Aorta (tissue), 5 donors: ENCODE data around the gene ENTPD7. TPM values are rescaled to one million over a fixed set of nuclear protein-coding genes. Genes with fewer than 3 reads are reported as not detected.

ENCODE experiments used
- ATAC-seq: fragments of 200-7000 bp; cut with Tn5 transposase; one replicate; pipeline ENCODE4 v1.9.1; 2022; ENCODE audit warnings: moderate library complexity; ENCODE audit not compliant: low FRiP score
- DNase-seq, 2 donors: peaks; one replicate each; pipeline ENCODE4 v3.0.0-alpha.2; 2020
- H3K27ac ChIP-seq, 2 donors: one replicate each; pipeline ENCODE4 v1.5.1; 2013; ENCODE audit warnings: low read length in 2 of 2, mild to moderate bottlenecking in 2 of 2, moderate library complexity in 2 of 2, control low read depth in 1 of 2, inconsistent platforms in 1 of 2, low read depth in 1 of 2
- H3K27me3 ChIP-seq, 2 donors: one replicate each; pipeline ENCODE4 v1.6.1; 2013; ENCODE audit warnings: control low read depth in 1 of 2, low read length in 1 of 2, mild to moderate bottlenecking in 1 of 2, moderate library complexity in 1 of 2; ENCODE audit not compliant: insufficient read depth in 2 of 2, control insufficient read depth in 1 of 2
- H3K36me3 ChIP-seq, 2 donors: one replicate each; pipeline ENCODE4 v1.6.1; 2013; ENCODE audit warnings: control low read depth in 1 of 2, low read length in 1 of 2, mild to moderate bottlenecking in 1 of 2; ENCODE audit not compliant: insufficient read depth in 2 of 2, control insufficient read depth in 1 of 2
- H3K4me1 ChIP-seq, 2 donors: one replicate each; pipeline ENCODE4 v1.6.1; 2013; ENCODE audit warnings: low read length in 2 of 2, control low read depth in 1 of 2, mild to moderate bottlenecking in 1 of 2, moderate library complexity in 1 of 2; ENCODE audit not compliant: insufficient read depth in 2 of 2, control insufficient read depth in 1 of 2
- H3K4me3 ChIP-seq, 2 donors: one replicate each; pipeline ENCODE4 v1.5.1; 2013; ENCODE audit warnings: low read length in 2 of 2, control low read depth in 1 of 2, mild to moderate bottlenecking in 1 of 2
- H3K9me3 ChIP-seq: one replicate; pipeline ENCODE4 v1.6.1; 2013; ENCODE audit warnings: mild to moderate bottlenecking, low read length; ENCODE audit not compliant: control insufficient read depth
- WGBS, 2 donors: extraction: QIAGEN DNeasy Blood & Tissue Kit; methylation state at CpG; one replicate each; pipeline ENCODE4 v1.1.7; 2013; 5-methylcytosine and 5-hydroxymethylcytosine counted together
- intact Hi-C, 2 donors: fragments of 100-400 bp; cut with DNase I; formaldehyde crosslinking; loops; one replicate each; pipeline versions ENCODE4 v1.14.2 to v1.15.0; 2022
- polyA plus RNA-seq, 2 donors: library from polyadenylated mRNA; stranded (reverse); fragments of 200-250 nt; gene quantifications; one replicate each; pipeline ENCODE4 v1.2.3, GENCODE V29; 2013
- total RNA-seq, 2 donors: library from RNA; stranded (reverse); fragmentation: NEBNext Ultra II Directional; extraction: Animal tissue kit (Norgen Biotek cat#: 25700); gene quantifications; one replicate each; pipeline ENCODE4 v1.2.1, GENCODE V29; 2021
- donor health status: healthy with polysubstance abuse.
- donor health status: Bipolar disorder and iron deficiency.
- donor health status: DM: no; HTN: no; CAD: no.
- donor health status: DM: no; HTN: no; CAD: no.
- donor health status: DM: yes; HTN: yes; CAD: no.

Gene ENTPD7
- total and polyA plus RNA-seq, 4 donors, result 0.95 to 8.6 (median 5.1) TPM

- no peak for ATAC-seq
- 79 to 81% methylated on average over 2 of the region's 2 CpGs for WGBS, 2 donors
- H3K27me3 ChIP-seq, result no peaks in the 10 kb centered on the region
Observed at GRCh38 chr10:99685597-99685967, 26.3 kb downstream of the ENTPD7 start.

GRCh38 chr10:99689461-99689860 lies 30.2 kb downstream of the ENTPD7 start:
- H3K36me3 ChIP-seq, result no peaks in the 10 kb centered on the region
- WGBS, 2 donors, result 95 to 99% methylated on average over 1 of the region's 1 CpG

More at GRCh38 chr10:99685597-99685967, 26.3 kb downstream of the ENTPD7 start:
- Histone ChIP-seq H3K36me3 (no peaks in the 10 kb centered on the region), H3K4me3 (no peak overlapping the region), H3K27ac (no peak overlapping the region), H3K4me1 (no peaks in the 10 kb centered on the region), H3K9me3 (no peaks in the 10 kb centered on the region)
- intact Hi-C loops, result no loop called here
- DNase-seq, result no peak

DNA sequence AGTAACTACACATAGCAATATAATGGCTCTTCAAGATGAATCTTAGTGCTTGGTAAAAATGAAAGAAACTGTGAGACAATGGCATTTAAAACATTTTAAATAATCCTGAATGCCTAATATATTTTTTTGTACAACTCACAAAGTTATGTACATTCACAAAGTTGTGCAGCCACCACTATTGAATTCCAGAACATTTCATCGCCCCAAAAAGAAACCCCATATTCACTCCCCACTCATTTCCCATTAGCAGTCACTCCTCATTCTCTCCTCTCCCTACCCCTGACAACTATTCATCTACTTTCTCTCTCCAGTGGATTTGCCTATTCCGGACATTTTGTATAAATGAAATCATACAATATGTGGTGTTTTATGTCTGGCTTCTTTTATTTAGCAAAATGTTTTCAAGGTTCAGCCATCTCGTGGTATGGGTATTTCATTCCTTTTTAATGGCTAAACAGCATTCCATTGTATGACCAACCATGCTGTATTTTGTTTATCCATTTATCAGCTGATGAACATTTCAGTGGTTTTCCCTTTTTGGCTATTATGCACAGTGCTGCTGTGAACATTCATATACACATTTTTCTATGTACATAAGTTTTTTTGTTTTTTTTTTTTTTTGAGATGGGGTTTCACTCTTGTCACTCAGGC lies 34.7 kb downstream of the ENTPD7 start:
- no peak for ATAC-seq
- H3K36me3 ChIP-seq, result peaks cover 0 to 11% of the 10 kb centered on the region in 2 donors
- no peaks in the 10 kb centered on the region for H3K9me3 ChIP-seq
- WGBS, 2 donors, result 86 to 91% methylated on average over 3 of the region's 3 CpGs
- DNase-seq, result no peak
- intact Hi-C loops, result no loop called here
- no peaks in the 10 kb centered on the region for H3K4me1 ChIP-seq
- H3K4me3 ChIP-seq, result no peak overlapping the region
- H3K27me3 ChIP-seq, result no peaks in the 10 kb centered on the region
- no peak overlapping the region for H3K27ac ChIP-seq

More at GRCh38 chr10:99689461-99689860, 30.2 kb downstream of the ENTPD7 start:
- Histone ChIP-seq H3K27me3 (no peaks in the 10 kb centered on the region), H3K27ac (no peak overlapping the region), H3K4me1 (no peaks in the 10 kb centered on the region), H3K9me3 (no peaks in the 10 kb centered on the region), H3K4me3 (no peak overlapping the region)
- DNase-seq, result no peak
- intact Hi-C loops, result no loop called here
- ATAC-seq, result no peak

DNA sequence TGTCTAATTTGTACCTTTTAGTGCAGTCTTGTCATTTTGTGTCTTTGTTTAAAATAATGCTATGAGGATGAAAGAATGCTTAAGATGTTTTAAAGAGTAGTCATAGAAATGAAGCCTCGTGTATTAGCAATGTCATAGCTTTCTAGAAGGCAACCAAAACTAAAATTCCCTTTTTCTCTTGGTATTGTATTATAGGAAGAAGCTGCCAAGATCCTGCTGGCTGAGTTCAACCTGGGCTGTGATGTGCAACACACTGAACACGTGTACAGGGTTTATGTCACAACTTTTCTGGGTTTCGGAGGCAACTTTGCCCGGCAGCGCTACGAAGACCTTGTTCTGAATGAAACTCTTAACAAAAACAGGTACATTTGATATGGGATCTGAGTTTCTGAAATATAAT lies 36.5 kb downstream of the ENTPD7 start:
- H3K9me3 ChIP-seq, result no peaks in the 10 kb centered on the region
- peaks cover 0 to 13% of the 10 kb centered on the region in 2 donors for H3K36me3 ChIP-seq
- intact Hi-C loops, result no loop called here
- H3K4me3 ChIP-seq, result no peak overlapping the region
- DNase-seq (no peak), ATAC-seq (no peak)
- H3K4me1 ChIP-seq, result no peaks in the 10 kb centered on the region
- no peak overlapping the region for H3K27ac ChIP-seq
- 82 to 86% methylated on average over 6 of the region's 6 CpGs for WGBS, 2 donors
- H3K27me3 ChIP-seq, result no peaks in the 10 kb centered on the region

- WGBS, 2 donors, result 85 to 88% methylated on average over 8 of the region's 8 CpGs
Observed at GRCh38 chr10:99698504-99699080, 39.3 kb downstream of the ENTPD7 start.

GRCh38 chr10:99700649-99701048 lies 41.3 kb downstream of the ENTPD7 start:
- no peak overlapping the region for H3K4me3 ChIP-seq
- H3K27me3 ChIP-seq, result no peaks in the 10 kb centered on the region
- H3K4me1 ChIP-seq, result no peaks in the 10 kb centered on the region
- H3K36me3 ChIP-seq, result peaks cover 0 to 18% of the 10 kb centered on the region in 2 donors
- DNase-seq (no peak), ATAC-seq (no peak)
- H3K27ac ChIP-seq, result no peak overlapping the region
- no peaks in the 10 kb centered on the region for H3K9me3 ChIP-seq
- intact Hi-C loops, result no loop called here
- WGBS, 2 donors, result 88 to 93% methylated on average over 4 of the region's 4 CpGs

More at GRCh38 chr10:99698504-99699080, 39.3 kb downstream of the ENTPD7 start:
- Histone ChIP-seq H3K36me3 (peaks cover 0 to 14% of the 10 kb centered on the region in 2 donors), H3K27ac (no peak overlapping the region), H3K4me1 (no peaks in the 10 kb centered on the region), H3K4me3 (no peak overlapping the region), H3K27me3 (no peaks in the 10 kb centered on the region), H3K9me3 (no peaks in the 10 kb centered on the region)
- no peak for DNase-seq
- no peak for ATAC-seq
- intact Hi-C loops, result no loop called here

DNA sequence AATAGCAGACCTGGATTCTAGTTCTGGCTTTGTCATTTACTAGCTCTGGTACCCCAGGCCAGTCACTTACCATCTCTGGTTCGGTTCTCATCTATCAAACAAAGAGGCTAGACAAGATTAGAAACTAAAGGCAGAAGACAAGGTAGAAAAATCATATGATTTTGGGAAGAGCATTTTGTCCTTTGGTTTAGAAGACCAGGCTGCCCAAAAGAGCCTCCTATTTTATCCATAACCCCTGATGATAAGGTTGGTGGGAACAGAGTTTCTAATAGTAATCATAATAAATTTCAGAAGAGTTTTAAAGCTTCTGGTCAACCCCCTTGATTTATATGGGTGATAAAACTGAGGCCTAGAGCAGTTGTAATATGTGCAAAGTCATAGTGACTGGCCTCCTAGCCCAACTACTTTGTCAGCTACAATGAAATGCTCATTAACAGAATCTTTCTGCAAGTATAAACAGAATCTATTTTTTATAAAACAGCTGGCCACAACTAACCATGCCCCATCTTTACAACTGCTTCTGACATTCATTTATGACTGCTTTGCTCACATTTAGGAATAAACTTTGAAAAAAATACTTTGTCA lies 49.2 kb downstream of the ENTPD7 start:
- intact Hi-C loops, result no loop called here
- no peak overlapping the region for H3K27ac ChIP-seq

DNA sequence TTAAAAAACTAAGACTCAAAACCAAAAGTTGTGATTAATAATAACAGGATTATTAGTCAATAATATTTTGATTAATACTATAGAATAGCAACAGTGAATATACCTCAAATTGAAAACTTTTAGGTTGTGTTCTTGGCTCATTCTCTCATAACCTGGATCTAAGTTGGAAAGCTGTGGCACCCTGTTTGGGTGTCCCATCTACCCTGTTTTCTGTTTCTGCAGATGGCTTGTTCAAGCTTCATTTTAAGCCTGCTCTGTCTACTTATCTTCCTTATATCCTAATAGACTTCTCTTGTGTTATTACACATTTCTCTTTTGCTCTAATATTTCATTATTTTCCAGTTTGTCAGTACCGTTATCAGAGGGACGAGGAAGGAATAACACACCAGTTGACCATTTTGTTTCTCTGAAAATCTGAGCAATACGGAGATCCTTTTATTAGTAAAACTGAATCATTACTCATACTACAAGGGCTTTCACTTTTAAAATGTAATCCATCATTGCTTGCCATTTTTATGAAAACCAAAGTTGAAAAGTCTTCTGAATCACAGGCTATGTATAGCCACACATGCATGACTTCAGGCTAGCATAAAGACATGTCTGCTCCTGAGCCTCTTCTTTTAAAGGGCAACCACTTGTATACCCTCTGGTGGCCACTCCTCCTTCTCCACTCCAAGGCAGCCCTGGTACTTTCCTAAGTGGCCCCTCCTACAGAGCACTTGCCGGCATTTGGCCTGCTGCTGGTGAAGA lies 50.3 kb downstream of the ENTPD7 start:
- no peak for ATAC-seq

More for the DNA sequence above, 49.2 kb downstream of the ENTPD7 start:
- Histone ChIP-seq H3K36me3 (peaks cover 0 to 5% of the 10 kb centered on the region in 2 donors), H3K9me3 (no peaks in the 10 kb centered on the region), H3K4me3 (no peak overlapping the region), H3K27me3 (no peaks in the 10 kb centered on the region), H3K4me1 (no peaks in the 10 kb centered on the region)
- 87 to 88% methylated on average over 1 of the region's 1 CpG for WGBS, 2 donors
- ATAC-seq (no peak), DNase-seq (no peak)

More for the DNA sequence above, 50.3 kb downstream of the ENTPD7 start:
- peaks cover 0 to 7% of the 10 kb centered on the region in 2 donors for H3K36me3 ChIP-seq
- intact Hi-C loops, result loop anchor here in 1 of 2 donors (5.0 kb wide), 1 partner anchor 317 kb away; no protein-coding TSS in a partner anchor
- H3K4me3 ChIP-seq, result no peak overlapping the region
- DNase-seq, result no peak
- no peaks in the 10 kb centered on the region for H3K4me1 ChIP-seq
- H3K27me3 ChIP-seq, result no peaks in the 10 kb centered on the region
- H3K9me3 ChIP-seq, result no peaks in the 10 kb centered on the region
- WGBS, 2 donors, result 35 to 42% methylated on average over 4 of the region's 4 CpGs
- peak overlapping the region in 1 of 2 donors; percentile 54 for H3K27ac ChIP-seq
